ENCODE results near the gene KAT6B.
A peak's percentile ranks its signal among the peaks of the same experiment; 100 is the strongest.

The KAT6B gene

GRCh38 chr10:75034714-75035258, 208.4 kb downstream of the KAT6B start:
- H3K4me3 ChIP-seq (replicated peaks in 1 of 2; ENCODE audit: low read depth in 2 of 2, low read length in 2 of 2) = no peak overlapping the region
- no peak for DNase-seq (ENCODE audit: low read depth in 2 of 2)
- TF ChIP-seq CTCF (IDR thresholded peaks at IDR 0.05; ENCODE audit: low read depth, low read length) = no peak

DNA sequence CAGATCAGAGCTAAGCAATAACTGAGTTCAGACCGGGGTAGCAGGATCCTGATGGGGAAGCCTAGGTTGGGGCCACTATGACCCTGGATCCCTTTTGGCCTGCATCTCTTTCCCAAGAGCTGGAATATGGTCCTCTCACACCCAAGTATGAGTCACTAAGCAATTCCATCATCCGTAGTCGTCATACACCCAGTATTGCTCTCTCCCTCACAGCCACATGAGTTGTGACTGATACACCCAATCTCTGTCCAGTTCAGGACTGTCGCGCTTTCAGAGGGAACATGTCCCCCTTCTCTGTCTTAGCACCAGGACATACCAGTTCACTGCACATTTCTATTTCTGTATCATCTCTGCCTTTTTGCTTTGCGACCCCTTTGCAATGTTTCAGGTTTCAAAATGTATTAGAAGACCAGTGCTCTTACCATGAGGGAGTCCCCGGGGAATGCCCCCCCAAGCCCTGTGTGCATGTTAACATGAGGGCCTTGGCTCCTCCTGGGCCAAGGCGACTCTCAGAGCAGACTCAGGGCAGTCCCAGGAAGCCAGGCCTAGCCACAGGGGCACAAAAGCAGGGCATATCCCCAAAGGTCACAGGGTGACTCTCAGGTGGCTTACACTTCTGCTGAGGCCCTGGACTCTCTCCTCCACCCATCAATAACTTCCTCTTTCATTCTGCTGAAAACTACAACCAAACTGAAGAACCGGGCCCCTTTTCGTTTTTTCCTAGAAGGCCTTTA, 209.7 kb downstream of the KAT6B start:
- peak; percentile 38 to 51 for DNase-seq (ENCODE audit: low read depth in 2 of 2)
- no peak for TF ChIP-seq CTCF (IDR thresholded peaks at IDR 0.05; ENCODE audit: low read depth, low read length)
- H3K4me3 ChIP-seq (replicated peaks in 1 of 2; ENCODE audit: low read depth in 2 of 2, low read length in 2 of 2) = no peak overlapping the region

GRCh38 chr10:75037171-75038153, 211.1 kb downstream of the KAT6B start:
- no peak for TF ChIP-seq CTCF (IDR thresholded peaks at IDR 0.05; ENCODE audit: low read depth, low read length)
- no peak for DNase-seq (ENCODE audit: low read depth in 2 of 2)
- no peak overlapping the region for H3K4me3 ChIP-seq (replicated peaks in 1 of 2; ENCODE audit: low read depth in 2 of 2, low read length in 2 of 2)

- H3K4me3 ChIP-seq (replicated peaks in 1 of 2; ENCODE audit: low read depth in 2 of 2, low read length in 2 of 2) = no peak overlapping the region
- DNase-seq (ENCODE audit: low read depth in 2 of 2) = peak; percentile 40 to 79
- no peak for TF ChIP-seq CTCF (IDR thresholded peaks at IDR 0.05; ENCODE audit: low read depth, low read length)
These were observed 211.9 kb downstream of the KAT6B start for GRCh38 chr10:75038335-75038734.

- no peak overlapping the region for H3K4me3 ChIP-seq (replicated peaks in 1 of 2; ENCODE audit: low read depth in 2 of 2, low read length in 2 of 2)
- TF ChIP-seq CTCF (IDR thresholded peaks at IDR 0.05; ENCODE audit: low read depth, low read length) = no peak
- no peak for DNase-seq (ENCODE audit: low read depth in 2 of 2)
These were observed 214.2 kb downstream of the KAT6B start for GRCh38 chr10:75040576-75040975.

GRCh38 chr10:75042292-75042974, 216.0 kb downstream of the KAT6B start:
- TF ChIP-seq CTCF (IDR thresholded peaks at IDR 0.05; ENCODE audit: low read depth, low read length) = no peak
- DNase-seq (ENCODE audit: low read depth in 2 of 2) = peak; percentile 28 to 70
- no peak overlapping the region for H3K4me3 ChIP-seq (replicated peaks in 1 of 2; ENCODE audit: low read depth in 2 of 2, low read length in 2 of 2)
